DND-41 (cell line): ENCODE data around the gene PRKCD.

Experiments used
- EZH2 ChIP-seq: IDR thresholded peaks from 3 replicates; pipeline ENCODE4 v1.6.1; 2012; ENCODE audit warnings: borderline replicate concordance, low read depth, mild to moderate bottlenecking, moderate library complexity, low read length, inconsistent platforms; ENCODE audit not compliant: severe bottlenecking
- TF ChIP-seq, protein P1 (sequence below): IDR thresholded peaks from 2 replicates; pipeline ENCODE4 v1.5.1; 2012; ENCODE audit warnings: borderline replicate concordance, low read length, moderate library complexity, mild to moderate bottlenecking; ENCODE audit not compliant: poor library complexity, severe bottlenecking; ENCODE audit errors: extremely low read depth

DNA sequence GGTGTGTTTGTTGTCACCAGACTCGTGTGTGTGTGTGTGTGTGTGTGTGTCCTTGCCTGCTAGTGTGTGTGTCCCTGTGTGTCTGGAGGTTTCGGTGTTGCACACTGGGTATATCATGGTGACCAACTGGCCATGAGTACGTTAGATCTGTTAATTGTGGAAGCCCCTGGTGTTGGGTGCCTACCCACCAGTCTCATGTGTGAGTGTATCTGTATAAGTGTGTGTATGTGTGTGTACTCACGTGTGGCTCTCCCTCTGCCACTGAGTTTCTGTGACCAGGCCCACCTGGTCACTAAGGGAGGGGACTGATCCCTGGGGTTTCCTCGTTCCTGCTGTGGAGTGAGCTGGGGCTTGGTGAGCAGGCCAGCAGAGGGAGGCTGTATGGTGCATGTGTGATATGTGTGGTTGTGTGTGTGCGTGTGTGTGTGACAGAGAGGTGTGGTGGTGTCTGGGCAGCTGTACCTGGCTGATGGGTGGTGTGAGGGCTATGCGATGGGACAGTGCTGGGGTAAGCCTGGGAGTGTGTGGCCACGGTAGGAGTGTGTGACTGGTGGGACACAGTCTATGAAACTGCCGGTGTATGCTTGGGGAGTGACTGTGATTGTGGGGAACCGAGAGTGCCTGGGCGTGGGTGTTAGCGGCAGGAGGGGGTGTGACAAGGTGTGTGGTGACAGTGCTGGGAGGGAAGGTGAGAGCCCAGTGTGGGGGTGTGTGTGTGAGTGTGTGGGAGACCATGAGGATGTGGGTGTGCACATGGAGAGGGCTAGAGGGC is 1.8 kb downstream of the PRKCD start:
- TF ChIP-seq EZH2 = no peak
- TF ChIP-seq, protein P1, sequence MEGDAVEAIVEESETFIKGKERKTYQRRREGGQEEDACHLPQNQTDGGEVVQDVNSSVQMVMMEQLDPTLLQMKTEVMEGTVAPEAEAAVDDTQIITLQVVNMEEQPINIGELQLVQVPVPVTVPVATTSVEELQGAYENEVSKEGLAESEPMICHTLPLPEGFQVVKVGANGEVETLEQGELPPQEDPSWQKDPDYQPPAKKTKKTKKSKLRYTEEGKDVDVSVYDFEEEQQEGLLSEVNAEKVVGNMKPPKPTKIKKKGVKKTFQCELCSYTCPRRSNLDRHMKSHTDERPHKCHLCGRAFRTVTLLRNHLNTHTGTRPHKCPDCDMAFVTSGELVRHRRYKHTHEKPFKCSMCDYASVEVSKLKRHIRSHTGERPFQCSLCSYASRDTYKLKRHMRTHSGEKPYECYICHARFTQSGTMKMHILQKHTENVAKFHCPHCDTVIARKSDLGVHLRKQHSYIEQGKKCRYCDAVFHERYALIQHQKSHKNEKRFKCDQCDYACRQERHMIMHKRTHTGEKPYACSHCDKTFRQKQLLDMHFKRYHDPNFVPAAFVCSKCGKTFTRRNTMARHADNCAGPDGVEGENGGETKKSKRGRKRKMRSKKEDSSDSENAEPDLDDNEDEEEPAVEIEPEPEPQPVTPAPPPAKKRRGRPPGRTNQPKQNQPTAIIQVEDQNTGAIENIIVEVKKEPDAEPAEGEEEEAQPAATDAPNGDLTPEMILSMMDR = no peak
